ENCODE data around the gene CCL17.
"Not testable (repeated sequence)": the region's sequence is repeated elsewhere in the genome, so short reads cannot be mapped to it uniquely, and the experiment has no call there.

The CCL17 gene

GRCh38 chr16:57379579-57379978, 25.0 kb upstream of the CCL17 start:
- DNase-seq = no peak

GRCh38 chr16:57380671-57381462, 23.7 kb upstream of the CCL17 start:
- no peak for DNase-seq

DNA sequence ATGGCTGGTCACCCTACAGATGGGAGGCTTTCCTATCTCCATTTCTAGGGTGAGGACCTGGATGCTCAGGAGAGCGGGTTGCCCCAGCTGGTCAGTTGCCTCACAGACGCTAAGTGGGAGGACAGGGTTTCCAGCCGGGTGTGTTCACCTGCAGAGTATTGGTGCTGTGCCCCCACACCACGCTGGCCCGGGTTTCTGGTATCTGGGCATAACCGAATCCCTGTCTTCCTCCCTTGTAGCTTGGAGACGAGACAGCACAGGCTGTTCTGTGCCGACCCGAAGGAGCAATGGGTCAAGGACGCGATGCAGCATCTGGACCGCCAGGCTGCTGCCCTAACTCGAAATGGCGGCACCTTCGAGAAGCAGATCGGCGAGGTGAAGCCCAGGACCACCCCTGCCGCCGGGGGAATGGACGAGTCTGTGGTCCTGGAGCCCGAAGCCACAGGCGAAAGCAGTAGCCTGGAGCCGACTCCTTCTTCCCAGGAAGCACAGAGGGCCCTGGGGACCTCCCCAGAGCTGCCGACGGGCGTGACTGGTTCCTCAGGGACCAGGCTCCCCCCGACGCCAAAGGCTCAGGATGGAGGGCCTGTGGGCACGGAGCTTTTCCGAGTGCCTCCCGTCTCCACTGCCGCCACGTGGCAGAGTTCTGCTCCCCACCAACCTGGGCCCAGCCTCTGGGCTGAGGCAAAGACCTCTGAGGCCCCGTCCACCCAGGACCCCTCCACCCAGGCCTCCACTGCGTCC, 22.6 kb upstream of the CCL17 start:
- DNase-seq = no peak

GRCh38 chr16:57382535-57383275, 21.9 kb upstream of the CCL17 start:
- no peak for DNase-seq

DNA sequence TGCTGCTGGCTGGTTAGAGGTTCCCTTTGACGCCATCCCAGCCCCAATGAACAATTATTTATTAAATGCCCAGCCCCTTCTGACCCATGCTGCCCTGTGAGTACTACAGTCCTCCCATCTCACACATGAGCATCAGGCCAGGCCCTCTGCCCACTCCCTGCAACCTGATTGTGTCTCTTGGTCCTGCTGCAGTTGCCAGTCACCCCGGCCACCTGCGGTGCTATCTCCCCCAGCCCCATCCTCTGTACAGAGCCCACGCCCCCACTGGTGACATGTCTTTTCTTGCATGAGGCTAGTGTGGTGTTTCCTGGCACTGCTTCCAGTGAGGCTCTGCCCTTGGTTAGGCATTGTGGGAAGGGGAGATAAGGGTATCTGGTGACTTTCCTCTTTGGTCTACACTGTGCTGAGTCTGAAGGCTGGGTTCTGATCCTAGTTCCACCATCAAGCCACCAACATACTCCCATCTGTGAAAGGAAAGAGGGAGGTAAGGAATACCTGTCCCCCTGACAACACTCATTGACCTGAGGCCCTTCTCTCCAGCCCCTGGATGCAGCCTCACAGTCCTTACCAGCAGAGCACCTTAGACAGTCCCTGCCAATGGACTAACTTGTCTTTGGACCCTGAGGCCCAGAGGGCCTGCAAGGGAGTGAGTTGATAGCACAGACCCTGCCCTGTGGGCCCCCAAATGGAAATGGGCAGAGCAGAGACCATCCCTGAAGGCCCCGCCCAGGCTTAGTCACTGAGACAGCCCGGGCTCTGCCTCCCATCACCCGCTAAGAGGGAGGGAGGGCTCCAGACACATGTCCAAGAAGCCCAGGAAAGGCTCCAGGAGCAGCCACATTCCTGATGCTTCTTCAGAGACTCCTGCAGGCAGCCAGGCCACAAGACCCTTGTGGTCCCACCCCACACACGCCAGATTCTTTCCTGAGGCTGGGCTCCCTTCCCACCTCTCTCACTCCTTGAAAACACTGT, 21.0 kb upstream of the CCL17 start:
- DNase-seq = no peak

- DNase-seq = no peak
These were observed 20.1 kb upstream of the CCL17 start for GRCh38 chr16:57384248-57385070.

DNA sequence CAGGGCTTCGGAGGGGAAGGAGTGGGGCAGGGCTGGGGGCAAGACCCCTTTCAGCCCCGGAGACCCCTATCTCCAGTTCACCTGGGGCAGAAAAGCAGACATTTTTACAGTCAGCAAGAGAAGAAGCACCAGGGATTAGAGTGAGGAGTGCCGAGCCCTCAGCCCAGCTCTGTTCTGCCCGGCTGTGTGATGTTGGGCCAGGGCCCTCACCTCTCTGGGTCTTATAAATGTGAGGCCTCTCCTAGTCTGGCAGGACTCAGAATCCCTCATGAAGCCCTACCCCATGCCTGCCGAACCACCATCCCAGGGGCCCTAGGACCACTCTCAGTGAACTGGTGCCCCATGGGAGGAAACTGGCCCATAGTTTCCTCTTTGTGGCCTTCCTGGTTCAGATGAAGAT, 19.5 kb upstream of the CCL17 start:
- DNase-seq = no peak

DNA sequence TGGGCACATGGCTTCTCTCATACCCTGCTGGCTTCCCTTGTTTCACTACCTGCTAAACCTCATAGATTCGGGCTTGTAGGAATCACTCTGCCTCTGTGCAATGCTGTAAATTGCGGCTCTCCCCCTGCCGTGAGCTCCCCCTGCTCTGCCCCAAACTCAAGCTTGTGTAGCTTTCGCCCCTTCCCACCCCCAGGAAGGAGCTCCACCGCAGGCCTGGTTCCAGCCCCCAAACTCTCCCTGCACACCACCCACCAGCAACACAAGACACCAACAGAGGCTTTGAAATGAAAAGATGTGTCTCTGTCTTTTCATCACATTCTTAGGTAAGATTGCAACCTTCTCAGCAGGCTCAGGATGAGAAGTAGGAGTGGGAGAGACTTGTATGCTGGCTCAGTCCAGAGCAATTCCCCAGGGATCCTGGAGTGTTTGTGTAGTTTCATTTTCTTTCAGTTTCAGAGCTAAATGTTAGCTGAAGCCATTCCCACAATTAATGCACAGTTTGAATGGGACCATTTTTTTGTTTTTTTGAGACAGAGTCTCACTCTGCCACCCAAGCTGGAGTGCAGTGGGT, 18.1 kb upstream of the CCL17 start:
- no peak for DNase-seq

- no peak for DNase-seq
These were observed 16.8 kb upstream of the CCL17 start for GRCh38 chr16:57387598-57388354.

- DNase-seq = no peak
These were observed 16.0 kb upstream of the CCL17 start for GRCh38 chr16:57388359-57389086.

GRCh38 chr16:57389087-57389468, 15.5 kb upstream of the CCL17 start:
- no peak for DNase-seq

GRCh38 chr16:57390636-57391295, 13.8 kb upstream of the CCL17 start:
- DNase-seq = no peak

DNA sequence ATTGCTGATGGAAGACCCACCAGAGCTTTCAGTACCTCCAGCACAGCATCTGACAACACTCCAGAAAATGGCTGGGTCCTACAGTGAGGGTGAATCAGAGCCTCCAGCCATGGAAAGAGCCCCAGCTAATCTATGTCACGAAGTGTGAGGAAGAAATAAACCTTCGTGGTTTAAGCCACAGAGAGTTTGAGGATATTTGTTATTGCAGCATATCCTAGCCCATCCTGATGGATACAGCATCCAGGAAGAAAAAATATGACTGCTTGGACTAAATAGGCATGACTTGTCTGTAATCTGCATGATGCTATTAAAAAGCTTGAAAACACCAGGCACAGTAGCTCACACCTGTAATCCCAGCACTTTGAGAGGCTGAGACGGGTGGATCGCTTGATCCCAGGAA, 13.3 kb upstream of the CCL17 start:
- DNase-seq = no peak

GRCh38 chr16:57391708-57392107, 12.9 kb upstream of the CCL17 start:
- DNase-seq = no peak

GRCh38 chr16:57392694-57393093, 11.9 kb upstream of the CCL17 start:
- no peak for DNase-seq

- DNase-seq = no peak
These were observed 10.1 kb upstream of the CCL17 start for GRCh38 chr16:57394444-57394843.

GRCh38 chr16:57395026-57395425, 9.5 kb upstream of the CCL17 start:
- no peak for DNase-seq

DNA sequence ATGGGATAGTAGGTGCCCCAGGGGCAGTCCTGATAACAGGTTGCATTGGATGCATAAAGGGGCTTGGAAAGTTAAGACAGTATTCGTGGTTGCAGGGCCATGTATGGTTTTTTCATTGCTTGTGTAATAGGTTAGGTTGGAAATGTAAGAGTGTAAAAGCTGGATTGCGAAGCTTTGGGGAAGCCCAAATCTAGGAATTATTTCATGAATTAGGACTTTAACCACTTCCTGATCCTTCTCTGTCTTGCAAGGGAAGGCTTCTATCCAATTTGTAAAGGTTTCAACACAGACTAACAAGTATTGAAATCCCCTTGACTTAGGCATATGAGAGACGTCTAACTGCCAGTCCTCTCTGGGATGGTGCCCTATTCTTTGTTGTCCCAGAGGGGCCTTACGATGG, 7.8 kb upstream of the CCL17 start:
- DNase-seq = no peak

DNA sequence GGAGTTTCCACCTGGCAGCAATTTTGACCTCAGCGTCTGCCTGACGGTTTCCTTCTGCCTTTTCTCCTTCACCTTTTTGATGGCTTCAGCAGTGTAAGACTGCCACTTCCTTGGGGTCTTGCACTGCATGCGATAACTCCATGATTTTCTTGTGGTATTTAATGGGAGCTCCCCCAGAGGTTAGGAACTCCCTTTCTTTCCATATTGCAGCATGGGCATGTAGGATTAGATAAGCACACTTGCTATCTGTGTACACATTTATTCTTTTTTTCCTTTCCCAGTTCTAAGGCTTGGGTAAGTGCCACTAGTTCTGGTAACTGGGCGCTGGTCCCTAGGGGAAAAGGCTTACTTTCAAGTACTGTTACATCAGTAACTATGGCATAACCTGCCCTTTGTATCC, 7.1 kb upstream of the CCL17 start:
- DNase-seq = not testable (repeated sequence)
